CD14-positive monocyte (primary cell): ENCODE results near the gene DYNC1I1. TPM values are rescaled to one million over a fixed set of nuclear protein-coding genes. Genes with fewer than 3 reads are reported as not detected.

ENCODE experiments used
- DNase-seq, 3 donors: peaks; one replicate each; pipeline ENCODE4 v3.0.0-alpha.2; 2011 to 2022
- H2AFZ ChIP-seq: 2 replicates; pipeline ENCODE4 v1.6.0; 2012; ENCODE audit warnings: mild to moderate bottlenecking, low read depth, low read length, inconsistent platforms; ENCODE audit not compliant: insufficient read depth, poor library complexity, severe bottlenecking
- H3K27ac ChIP-seq, 2 donors: 1 replicate in 1 of 2; 2 replicates in 1 of 2; pipeline ENCODE4 v1.5.1; 2012 to 2013; ENCODE audit warnings: low read length in 2 of 2, control low read depth in 1 of 2, inconsistent platforms in 1 of 2, low read depth in 1 of 2, mild to moderate bottlenecking in 1 of 2
- H3K27me3 ChIP-seq, 2 donors: one replicate each; pipeline versions ENCODE4 v1.6.0 to v1.6.1; 2011 to 2013; ENCODE audit warnings: low read length in 2 of 2; ENCODE audit not compliant: control insufficient read depth in 2 of 2, insufficient read depth in 2 of 2
- H3K36me3 ChIP-seq, 2 donors: replicated peaks in 1 of 2; 1 replicate in 1 of 2; 2 replicates in 1 of 2; pipeline versions ENCODE4 v1.5.1 to v1.6.1; 2012 to 2013; ENCODE audit warnings: low read length in 2 of 2, control low read depth in 1 of 2, inconsistent platforms in 1 of 2, mild to moderate bottlenecking in 1 of 2; ENCODE audit not compliant: insufficient read depth in 2 of 2, control insufficient read depth in 1 of 2
- H3K4me1 ChIP-seq, 2 donors: 1 replicate in 1 of 2; 2 replicates in 1 of 2; pipeline versions ENCODE4 v1.5.1 to v1.6.1; 2012 to 2013; ENCODE audit warnings: low read length in 2 of 2, control low read depth in 1 of 2, inconsistent platforms in 1 of 2, mild to moderate bottlenecking in 1 of 2, moderate library complexity in 1 of 2; ENCODE audit not compliant: insufficient read depth in 2 of 2, control insufficient read depth in 1 of 2
- H3K4me2 ChIP-seq: replicated peaks from 2 replicates; pipeline ENCODE3; 2012; ENCODE audit warnings: low read length, moderate library complexity, mild to moderate bottlenecking; ENCODE audit not compliant: poor library complexity, severe bottlenecking; ENCODE audit errors: extremely low read depth
- H3K4me3 ChIP-seq, 3 experiments: fragments of 200-600 bp in 1 of 3; sonication (generic) in 1 of 3; replicated peaks in 1 of 3; 1 replicate in 2 of 3; 2 replicates in 1 of 3; pipeline ENCODE4 v1.5.1; 2011 to 2013; ENCODE audit warnings: low read length in 3 of 3, mild to moderate bottlenecking in 3 of 3, control low read depth in 2 of 3, low read depth in 2 of 3, inconsistent platforms in 1 of 3, moderate library complexity in 1 of 3
- H3K79me2 ChIP-seq: 2 replicates; pipeline ENCODE4 v1.6.0; 2012; ENCODE audit warnings: mild to moderate bottlenecking, control low read depth, inconsistent platforms, low read length, moderate library complexity; ENCODE audit not compliant: insufficient read depth
- H3K9ac ChIP-seq: 2 replicates; pipeline ENCODE4 v1.6.0; 2017; ENCODE audit warnings: low read length, mild to moderate bottlenecking; ENCODE audit not compliant: insufficient read depth, poor library complexity, severe bottlenecking
- H3K9me3 ChIP-seq, 2 donors: replicated peaks in 1 of 2; 1 replicate in 1 of 2; 2 replicates in 1 of 2; pipeline versions ENCODE4 v1.5.1 to v1.6.1; 2012 to 2013; ENCODE audit warnings: low read length in 2 of 2, control low read depth in 1 of 2; ENCODE audit not compliant: control insufficient read depth in 1 of 2, insufficient read depth in 1 of 2
- H4K20me1 ChIP-seq: 2 replicates; pipeline ENCODE4 v1.6.0; 2012; ENCODE audit warnings: mild to moderate bottlenecking, low read length, control low read depth, moderate library complexity; ENCODE audit not compliant: insufficient read depth
- H3K27ac Mint-ChIP-seq, 7 donors: one replicate each; pipeline ENCODE4 v1.8.0; 2020; ENCODE audit warnings: mild to moderate bottlenecking in 7 of 7, mixed read lengths in 7 of 7, moderate library complexity in 6 of 7, inconsistent platforms in 2 of 7
- H3K27me3 Mint-ChIP-seq, 3 donors: one replicate each; pipeline ENCODE4 v1.8.0; 2021 to 2022; ENCODE audit warnings: low read depth in 3 of 3, mild to moderate bottlenecking in 3 of 3, mixed read lengths in 3 of 3, moderate library complexity in 3 of 3, inconsistent platforms in 1 of 3
- H3K36me3 Mint-ChIP-seq, 2 donors: one replicate each; pipeline ENCODE4 v1.8.0; 2020; ENCODE audit warnings: mixed read lengths in 2 of 2, inconsistent platforms in 1 of 2, mild to moderate bottlenecking in 1 of 2
- H3K4me1 Mint-ChIP-seq: one replicate; pipeline ENCODE4 v1.8.0; 2020; ENCODE audit warnings: mild to moderate bottlenecking, mixed read lengths
- H3K4me3 Mint-ChIP-seq, 2 donors: one replicate each; pipeline ENCODE4 v1.8.0; 2020; ENCODE audit warnings: mild to moderate bottlenecking in 2 of 2, mixed read lengths in 2 of 2, moderate library complexity in 1 of 2
- H3K9me3 Mint-ChIP-seq, 7 donors: one replicate each; pipeline ENCODE4 v1.8.0; 2020 to 2022; ENCODE audit warnings: mixed read lengths in 7 of 7, mild to moderate bottlenecking in 6 of 7, moderate library complexity in 6 of 7, inconsistent platforms in 2 of 7
- CTCF ChIP-seq: fragments of 200-600 bp; IDR thresholded peaks from one replicate; pipeline ENCODE4 v1.8.0; 2022; ENCODE audit warnings: antibody characterized with exemption, mild to moderate bottlenecking
- WGBS: methylation state at CpG from one replicate; pipeline ENCODE4 v1.1.5; 2013; ENCODE audit warnings: missing lambda C conversion rate; ENCODE audit not compliant: insufficient coverage; 5-methylcytosine and 5-hydroxymethylcytosine counted together
- intact Hi-C, 2 donors: fragments of 100-400 bp; cut with micrococcal nuclease; formaldehyde crosslinking; loops; one replicate each; pipeline versions ENCODE4 v1.15.0 to v1.15.1; 2023
- polyA plus RNA-seq, 3 donors: library from polyadenylated mRNA; depleted of rRNA in 1 of 3; unstranded in 2 of 3; stranded (reverse) in 1 of 3; fragments of 300-500 nt in 2 of 3; fragments of >200 nt in 1 of 3; fragmentation: Illumina TruSeq in 2 of 3; gene quantifications; 1 replicate in 2 of 3; 2 replicates in 1 of 3; pipeline ENCODE4 v1.2.3, GENCODE V29; 2012 to 2021

Gene DYNC1I1
- polyA plus RNA-seq, 3 donors: not detected

- Histone ChIP-seq H4K20me1 (no peaks in the 10 kb centered on the region), H3K9ac (no peak overlapping the region), H3K79me2 (no peaks in the 10 kb centered on the region), H3K4me1 (no peaks in the 10 kb centered on the region), H3K27me3 (no peaks in the 10 kb centered on the region), H3K36me3 (no peaks in the 10 kb centered on the region), H3K9me3 (no peaks in the 10 kb centered on the region), H3K4me3 (no peak overlapping the region), H3K4me2 (no peak overlapping the region), H2AFZ (no peak overlapping the region), H3K27ac (no peak overlapping the region)
- intact Hi-C loops: no loop called here
- Mint-ChIP-seq H3K4me3 (no peak overlapping the region), H3K36me3 (no peaks in the 10 kb centered on the region), H3K27me3 (peaks cover 2 to 8% (median 5%) of the 10 kb centered on the region in 3 donors), H3K27ac (no peak overlapping the region), H3K9me3 (peaks cover 0 to 5% (median 2%) of the 10 kb centered on the region in 7 donors), H3K4me1 (no peaks in the 10 kb centered on the region)
- WGBS: no CpG with 5 or more reads among the region's 5 CpGs
- DNase-seq: no peak
- TF ChIP-seq CTCF: no peak
These were observed 8.3 kb downstream of the DYNC1I1 start for GRCh38 chr7:95780665-95781064.

- H4K20me1 ChIP-seq: no peaks in the 10 kb centered on the region
- peaks cover 2 to 8% (median 3%) of the 10 kb centered on the region in 3 donors for H3K27me3 Mint-ChIP-seq
- no peak overlapping the region for H3K4me2 ChIP-seq
- WGBS: 93% methylated on average over 2 of the region's 3 CpGs
- peaks cover 0 to 5% (median 2%) of the 10 kb centered on the region in 7 donors for H3K9me3 Mint-ChIP-seq
- intact Hi-C loops: no loop called here
- no peaks in the 10 kb centered on the region for H3K27me3 ChIP-seq
- no peaks in the 10 kb centered on the region for H3K79me2 ChIP-seq
- H2AFZ ChIP-seq: no peak overlapping the region
- H3K36me3 ChIP-seq: no peaks in the 10 kb centered on the region
- H3K4me3 ChIP-seq: no peak overlapping the region
- no peak for TF ChIP-seq CTCF
- no peak overlapping the region for H3K27ac ChIP-seq
- H3K27ac Mint-ChIP-seq: no peak overlapping the region
- H3K4me1 Mint-ChIP-seq: no peaks in the 10 kb centered on the region
- no peak overlapping the region for H3K9ac ChIP-seq
- no peaks in the 10 kb centered on the region for H3K9me3 ChIP-seq
- no peaks in the 10 kb centered on the region for H3K4me1 ChIP-seq
- no peak for DNase-seq
- no peak overlapping the region for H3K4me3 Mint-ChIP-seq
- no peaks in the 10 kb centered on the region for H3K36me3 Mint-ChIP-seq
These were observed 9.7 kb downstream of the DYNC1I1 start for GRCh38 chr7:95781961-95782586.
